ENCODE data around the gene KPNB1. TPM values are rescaled to one million over a fixed set of nuclear protein-coding genes. Genes with fewer than 3 reads are reported as not detected.
A peak's percentile ranks its signal among the peaks of the same experiment; 100 is the strongest.

The KPNB1 gene
- total RNA-seq, 1 donor from 2014 or later: 365 TPM

- Mint-ChIP-seq H3K4me3 (no peak overlapping the region), H3K27ac (peak overlapping the region; percentile 90), H3K9me3 (no peaks in the 10 kb centered on the region), H3K36me3 (ENCODE audit: low read depth) (peaks cover 84% of the 10 kb centered on the region), H3K4me1 (peaks cover 34% of the 10 kb centered on the region), H3K27me3 (no peaks in the 10 kb centered on the region)
- intact Hi-C loops (cut with micrococcal nuclease): loop anchor here (1.0 to 5.0 kb wide), 7 partner anchors 15 to 233 kb away; partner anchors contain the start of genes KPNB1, SP2, TBKBP1 and TBX21
- no peak for TF ChIP-seq CTCF (IDR thresholded peaks at IDR 0.05)
- POLR2A ChIA-PET: interaction anchor here (0.6 to 3.9 kb wide), 4 partner anchors 10 to 449 kb away, joined by 3 to 84 read pairs (median 6); partner anchors contain the start of genes KPNB1 and TBX21
- no peak for DNase-seq
- ATAC-seq (ENCODE audit: low read depth): no peak
- CTCF ChIA-PET: interaction anchor here (0.6 to 3.7 kb wide), 12 partner anchors 10 to 465 kb away, joined by 3 to 24 read pairs (median 7); partner anchors contain the start of genes KPNB1 and TBX21
Observed at GRCh38 chr17:47664624-47664941, 14.9 kb downstream of the KPNB1 start.

- Mint-ChIP-seq H3K4me3 (no peak overlapping the region), H3K27me3 (no peaks in the 10 kb centered on the region), H3K4me1 (peaks cover 37% of the 10 kb centered on the region), H3K27ac (no peak overlapping the region), H3K36me3 (ENCODE audit: low read depth) (peaks cover 86% of the 10 kb centered on the region), H3K9me3 (no peaks in the 10 kb centered on the region)
- ChIA-PET CTCF (interaction anchor here (1.0 to 3.7 kb wide), 11 partner anchors 11 to 136 kb away, joined by 3 to 24 read pairs (median 7); partner anchors contain the start of gene KPNB1), POLR2A (interaction anchor here (1.0 kb wide), 1 partner anchor 76 kb away, joined by 5 read pairs; no protein-coding TSS in a partner anchor)
- no peak for TF ChIP-seq CTCF (IDR thresholded peaks at IDR 0.05)
- ATAC-seq (ENCODE audit: low read depth): no peak
- intact Hi-C loops (cut with micrococcal nuclease): loop anchor here (2.0 kb wide), 1 partner anchor 67 kb away; the partner anchor contains the start of gene TBX21
- DNase-seq: no peak
Observed at GRCh38 chr17:47665655-47666054, 15.9 kb downstream of the KPNB1 start.

GRCh38 chr17:47669081-47669480 lies 19.4 kb downstream of the KPNB1 start:
- ChIA-PET CTCF (no interaction called here), POLR2A (interaction anchor here (1.1 to 2.2 kb wide), 2 partner anchors 19 to 28 kb away, joined by 5 to 7 read pairs; partner anchors contain the start of gene KPNB1)
- H3K4me1 Mint-ChIP-seq: peaks cover 18% of the 10 kb centered on the region
- DNase-seq: no peak
- no peak overlapping the region for H3K4me3 Mint-ChIP-seq
- intact Hi-C loops (cut with micrococcal nuclease): no loop called here
- no peak overlapping the region for H3K27ac Mint-ChIP-seq
- no peaks in the 10 kb centered on the region for H3K9me3 Mint-ChIP-seq
- ATAC-seq (ENCODE audit: low read depth): no peak
- H3K36me3 Mint-ChIP-seq (ENCODE audit: low read depth): peaks cover 90% of the 10 kb centered on the region
- TF ChIP-seq CTCF (IDR thresholded peaks at IDR 0.05): no peak
- no peaks in the 10 kb centered on the region for H3K27me3 Mint-ChIP-seq

GRCh38 chr17:47670064-47670463 lies 20.3 kb downstream of the KPNB1 start:
- DNase-seq (no peak), ATAC-seq (ENCODE audit: low read depth) (peak; percentile 47)
- ChIA-PET POLR2A (interaction anchor here (1.1 to 2.2 kb wide), 3 partner anchors 9 to 20 kb away, joined by 3 to 8 read pairs (median 7); partner anchors contain the start of gene KPNB1), CTCF (interaction anchor here (0.5 kb wide), 1 partner anchor 50 kb away, joined by 3 read pairs; no protein-coding TSS in a partner anchor)
- Mint-ChIP-seq H3K27me3 (no peaks in the 10 kb centered on the region), H3K4me1 (peaks cover 14% of the 10 kb centered on the region), H3K4me3 (no peak overlapping the region), H3K36me3 (ENCODE audit: low read depth) (peaks cover 92% of the 10 kb centered on the region), H3K27ac (peak overlapping the region; percentile 67), H3K9me3 (no peaks in the 10 kb centered on the region)
- intact Hi-C loops (cut with micrococcal nuclease): no loop called here
- no peak for TF ChIP-seq CTCF (IDR thresholded peaks at IDR 0.05)

- no peaks in the 10 kb centered on the region for H3K27me3 Mint-ChIP-seq
- no peak for DNase-seq
- intact Hi-C loops (cut with micrococcal nuclease): no loop called here
- H3K9me3 Mint-ChIP-seq: no peaks in the 10 kb centered on the region
- H3K4me3 Mint-ChIP-seq: no peak overlapping the region
- no peak for ATAC-seq (ENCODE audit: low read depth)
- TF ChIP-seq CTCF (IDR thresholded peaks at IDR 0.05): no peak
- H3K36me3 Mint-ChIP-seq (ENCODE audit: low read depth): peaks cover 95% of the 10 kb centered on the region
- CTCF ChIA-PET: no interaction called here
- no peak overlapping the region for H3K27ac Mint-ChIP-seq
- POLR2A ChIA-PET: interaction anchor here (1.2 kb wide), 1 partner anchor 11 kb away, joined by 5 read pairs; no protein-coding TSS in a partner anchor
- peaks cover 15% of the 10 kb centered on the region for H3K4me1 Mint-ChIP-seq
Observed at GRCh38 chr17:47674499-47674898, 24.8 kb downstream of the KPNB1 start.

All from activated B cell treated with CpG ODN at 0.5 μM for 24 hours (primary cell).